GM21717 (cell line): ENCODE data around the gene TSPAN11.

Experiments used
- ATAC-seq: cut with Tn5 transposase; IDR thresholded peaks from one replicate; pipeline ENCODE4 v1.9.1; 2021; ENCODE audit warnings: mild to moderate bottlenecking, moderate library complexity; ENCODE audit not compliant: unreplicated experiment

The TSPAN11 gene

GRCh38 chr12:30953951-30954751 lies 27.6 kb downstream of the TSPAN11 start:
- ATAC-seq: no peak

DNA sequence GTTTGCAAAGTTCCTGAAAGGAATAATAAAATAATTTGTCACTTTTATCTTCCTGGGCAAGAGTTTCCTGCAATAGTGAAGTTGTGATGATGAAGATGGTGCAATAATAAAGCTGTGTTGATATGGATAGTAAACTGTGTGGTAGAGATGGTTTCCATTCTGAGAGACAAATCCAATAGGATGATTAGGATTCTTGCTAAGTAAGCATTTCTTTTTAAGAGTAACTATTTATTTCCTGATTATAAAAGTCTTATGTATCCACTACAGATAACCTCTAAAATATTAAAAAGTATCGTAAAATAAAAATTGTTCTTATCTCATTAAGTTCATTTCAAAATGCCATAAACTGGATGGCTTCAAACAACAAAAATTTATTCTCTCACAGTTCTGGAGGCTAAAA lies 28.7 kb downstream of the TSPAN11 start:
- ATAC-seq: no peak

GRCh38 chr12:30959110-30959710 lies 32.7 kb downstream of the TSPAN11 start:
- ATAC-seq: no peak

DNA sequence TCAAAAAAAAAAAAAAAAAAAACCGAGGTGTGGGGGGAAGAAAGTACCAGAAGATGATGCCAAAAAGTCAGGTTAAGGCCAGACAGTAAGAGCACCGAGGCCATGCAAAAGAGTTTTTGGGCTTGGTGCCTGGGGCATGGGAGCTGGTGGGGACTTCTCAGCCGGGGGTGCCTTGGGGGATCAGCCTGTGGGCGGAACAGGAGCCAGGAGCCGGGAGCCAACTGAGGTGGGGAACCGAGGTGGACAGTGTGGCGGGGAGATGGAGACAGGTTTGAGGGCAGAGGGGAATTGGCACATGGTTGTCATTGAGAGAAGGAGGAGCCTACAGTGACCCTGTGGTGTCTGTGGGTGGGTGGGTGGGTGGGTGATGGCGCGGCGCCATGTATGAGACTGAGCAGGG lies 33.2 kb downstream of the TSPAN11 start:
- no peak for ATAC-seq

DNA sequence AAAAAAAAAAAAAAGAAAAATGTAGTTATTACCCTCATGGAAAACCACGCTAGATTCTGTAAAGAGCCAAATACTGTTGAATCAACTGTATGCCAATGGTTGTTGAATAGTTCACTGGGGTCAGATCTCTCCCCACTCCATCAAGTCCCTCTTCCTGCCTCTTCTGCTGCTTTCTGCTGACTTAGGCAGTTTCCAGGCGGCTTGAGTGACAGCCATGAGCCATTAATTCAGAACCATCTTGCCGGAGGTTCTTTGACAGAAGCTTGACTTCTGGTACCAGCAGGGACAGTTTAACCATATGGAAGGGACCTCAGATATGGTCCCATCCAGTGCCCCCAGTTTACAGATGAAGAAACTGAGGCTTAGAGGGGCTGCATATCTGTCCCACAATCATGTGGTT lies 34.5 kb downstream of the TSPAN11 start:
- ATAC-seq: no peak

- no peak for ATAC-seq
These were observed 35.5 kb downstream of the TSPAN11 start for GRCh38 chr12:30962047-30962446.

- no peak for ATAC-seq
These were observed 37.4 kb downstream of the TSPAN11 start for GRCh38 chr12:30963709-30964564.

DNA sequence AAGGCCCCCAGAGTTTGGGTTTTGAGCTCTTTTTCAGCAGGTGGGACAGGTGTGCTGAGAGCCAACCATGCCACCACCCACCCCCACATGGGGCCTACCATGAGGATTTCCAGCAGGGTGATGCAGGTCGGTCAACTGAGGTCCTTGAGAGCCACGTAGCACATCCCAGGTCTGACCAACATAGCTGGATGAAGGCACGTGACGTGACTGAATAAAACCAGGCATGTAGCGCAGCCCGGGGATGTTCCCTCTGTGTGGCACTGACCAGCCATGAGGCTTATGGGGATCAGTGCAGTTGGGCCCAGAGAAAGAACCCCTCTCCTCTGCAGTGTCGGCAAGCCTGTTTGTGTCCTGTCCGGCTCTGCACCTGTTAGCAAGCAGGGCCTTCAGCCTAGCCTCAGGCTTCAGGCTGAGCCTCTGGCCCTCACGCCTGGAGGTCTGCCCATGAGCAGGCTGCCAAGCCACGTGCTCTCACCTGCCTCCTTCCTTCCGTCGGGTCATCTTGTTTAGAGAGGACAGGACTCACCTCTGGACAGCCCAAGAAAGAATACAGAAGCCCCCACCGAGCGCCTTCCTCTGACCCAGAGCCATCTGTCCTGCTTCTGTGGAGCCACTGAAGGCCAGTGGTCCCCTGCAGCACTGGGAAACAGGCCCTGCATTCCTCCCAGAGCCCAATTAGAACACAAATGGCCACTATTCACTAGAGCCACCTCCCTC lies 38.5 kb downstream of the TSPAN11 start:
- no peak for ATAC-seq

DNA sequence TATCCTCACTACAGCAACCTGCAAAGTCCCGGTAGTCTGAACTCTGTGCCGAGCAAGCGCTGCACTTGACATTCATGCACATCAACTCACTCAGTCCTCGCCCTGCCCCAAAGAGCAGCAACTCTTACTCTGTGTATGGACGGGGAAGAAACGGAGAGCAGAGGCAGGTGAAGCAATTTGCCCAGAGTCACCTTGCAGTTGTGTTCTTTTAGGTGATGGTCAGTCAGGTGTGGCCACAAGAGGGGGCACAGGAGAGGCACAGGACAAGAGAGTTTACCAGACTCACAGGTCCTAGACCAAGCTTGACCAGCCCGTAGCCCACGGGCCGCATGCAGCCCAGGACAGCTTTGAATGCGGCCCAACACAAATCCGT lies 39.1 kb downstream of the TSPAN11 start:
- no peak for ATAC-seq

DNA sequence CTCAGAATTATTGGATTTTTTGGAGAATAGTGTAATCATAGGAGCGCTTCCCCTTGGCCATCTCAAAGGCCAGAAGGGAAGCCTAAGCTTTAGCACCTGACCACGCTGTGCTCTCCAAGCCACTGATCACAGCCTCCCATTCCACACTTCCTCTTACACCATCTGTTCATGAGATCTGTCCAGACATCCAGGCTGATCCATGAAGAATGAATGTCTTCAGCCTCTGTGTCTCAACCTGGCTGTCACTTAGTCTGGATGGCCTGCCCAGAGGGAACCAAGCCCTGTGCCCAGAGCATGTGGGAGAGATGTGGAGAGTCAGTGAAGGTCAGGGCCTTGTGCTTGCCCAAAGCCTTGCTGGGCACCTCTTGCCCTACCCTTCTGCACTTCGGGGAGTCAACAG lies 40.5 kb downstream of the TSPAN11 start:
- ATAC-seq: no peak

DNA sequence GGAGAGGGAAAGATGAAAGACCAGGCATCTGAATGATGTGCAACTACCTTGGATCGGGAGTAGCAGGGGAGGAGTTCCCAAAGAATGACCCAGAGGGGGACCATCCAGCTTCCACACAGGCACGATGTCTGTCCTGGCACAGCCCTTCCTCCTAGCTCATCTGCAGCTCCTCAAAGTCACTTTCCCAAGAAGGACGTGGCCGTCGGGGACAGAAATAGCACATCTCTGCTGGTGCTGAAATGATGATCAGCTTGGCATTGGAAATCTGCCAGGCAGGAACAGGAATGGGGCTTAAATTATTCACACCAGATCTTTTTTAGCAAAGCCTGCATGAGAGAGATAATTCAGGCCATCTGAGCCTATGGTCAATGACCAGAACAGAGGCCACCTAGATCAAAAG lies 41.7 kb downstream of the TSPAN11 start:
- no peak for ATAC-seq

GRCh38 chr12:30969006-30969405 lies 42.5 kb downstream of the TSPAN11 start:
- ATAC-seq: no peak

DNA sequence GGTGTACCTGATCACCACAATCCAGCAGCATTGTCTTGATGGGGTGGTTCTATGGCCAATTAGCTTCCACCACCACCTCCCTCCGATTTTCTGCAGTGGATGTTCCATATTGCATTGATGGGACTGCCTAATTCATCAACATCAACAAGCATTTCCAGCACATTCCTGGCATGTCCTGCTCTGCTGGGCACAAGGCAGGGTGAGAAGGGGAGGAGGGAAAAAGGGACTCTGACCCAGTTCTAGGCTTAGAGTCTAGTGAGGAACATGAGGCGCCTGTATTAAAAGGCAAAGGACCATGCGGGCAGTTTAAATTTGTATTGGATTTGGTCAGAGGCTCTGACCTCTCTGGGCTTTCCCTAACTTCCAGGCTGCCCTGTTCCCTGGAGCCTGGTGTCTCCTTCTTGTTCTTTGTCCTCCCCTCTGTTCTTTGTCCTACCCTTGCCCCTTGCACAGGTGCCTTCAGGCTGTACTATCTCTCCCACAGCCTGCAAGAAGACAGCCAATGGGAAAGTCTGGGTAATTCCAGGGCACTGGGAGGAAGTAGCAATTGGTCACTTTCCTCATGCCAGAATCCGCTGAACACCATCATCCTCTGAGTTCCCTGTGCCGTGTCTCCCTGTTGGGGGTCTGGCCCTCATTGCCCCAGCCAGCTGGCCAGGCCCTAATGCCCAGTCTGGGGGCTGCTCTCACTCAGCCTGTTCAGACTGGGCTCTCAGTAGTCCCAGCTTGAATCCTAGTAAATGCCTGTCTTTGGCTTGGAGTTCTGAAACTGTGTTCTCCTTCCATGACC lies 43.3 kb downstream of the TSPAN11 start:
- no peak for ATAC-seq

DNA sequence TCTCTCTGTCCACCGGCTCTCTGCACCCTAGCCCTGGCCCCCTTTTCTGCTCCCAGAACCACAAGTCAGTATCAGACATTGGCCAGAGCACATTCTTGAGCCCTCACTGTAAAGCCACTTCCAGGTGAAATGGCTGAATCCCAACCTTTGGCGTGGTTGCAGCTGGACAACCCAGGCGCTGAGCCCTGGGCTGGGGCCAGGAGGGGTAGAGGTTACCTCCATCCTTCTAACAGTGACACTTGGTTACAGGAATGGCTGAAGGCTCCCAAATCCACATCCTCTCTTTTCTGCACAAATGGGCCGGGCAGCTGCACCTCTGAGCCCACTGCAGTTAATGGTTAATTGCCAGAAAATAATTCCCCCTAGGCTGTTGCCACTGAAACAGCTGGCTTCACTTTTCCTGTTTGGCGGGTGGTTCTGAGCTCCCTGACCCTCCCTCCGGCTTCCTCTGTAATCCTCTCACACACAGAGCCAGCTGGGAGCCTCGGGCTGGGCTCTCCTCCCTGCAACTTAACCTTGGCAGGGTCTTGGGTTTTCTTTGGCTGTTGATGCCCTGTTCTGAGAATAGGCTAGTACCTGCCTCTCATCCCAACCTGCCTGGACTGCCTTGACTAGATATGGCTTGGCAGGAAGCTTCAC lies 44.1 kb downstream of the TSPAN11 start:
- ATAC-seq: no peak

GRCh38 chr12:30972035-30972434 lies 45.5 kb downstream of the TSPAN11 start:
- ATAC-seq: no peak

- ATAC-seq: no peak
These were observed 46.6 kb downstream of the TSPAN11 start for GRCh38 chr12:30973175-30973574.

GRCh38 chr12:30973830-30974229 lies 47.3 kb downstream of the TSPAN11 start:
- no peak for ATAC-seq

DNA sequence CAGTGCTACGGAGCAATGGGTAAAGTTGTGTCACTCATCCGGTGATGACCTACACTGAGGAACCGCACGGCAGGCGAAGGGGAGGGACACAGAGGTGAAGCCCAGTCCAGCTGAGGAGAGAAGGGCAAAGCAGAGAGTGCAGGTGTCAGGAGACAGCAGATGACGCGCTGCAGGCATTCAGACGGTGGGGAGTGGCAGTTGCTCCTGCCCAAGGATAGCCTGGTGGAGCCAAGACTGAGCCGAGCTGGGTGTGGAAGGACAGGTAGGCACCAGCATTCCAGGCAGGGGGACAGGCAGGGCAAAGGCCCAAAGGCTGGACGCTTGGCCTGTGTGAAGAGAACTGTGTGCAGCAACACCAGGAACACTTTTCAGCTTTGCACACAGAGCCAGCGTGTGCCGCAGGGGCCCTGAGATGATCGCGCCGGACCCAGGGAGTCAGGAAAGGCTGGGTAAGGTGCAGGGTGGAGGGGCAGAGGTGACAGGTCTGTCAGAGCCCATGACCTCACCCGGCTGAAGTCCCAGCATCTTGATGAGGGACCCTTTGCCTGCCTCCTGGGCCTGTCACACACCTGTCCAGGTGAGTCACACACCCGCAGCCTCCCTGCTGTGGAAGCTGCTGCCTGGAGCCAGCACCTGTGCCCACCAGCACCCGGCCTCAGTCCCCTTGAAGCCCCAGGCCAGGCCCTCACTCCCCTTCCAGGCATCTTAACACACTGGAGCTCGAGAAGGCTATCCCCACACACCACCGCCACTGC lies 48.4 kb downstream of the TSPAN11 start:
- no peak for ATAC-seq

- no peak for ATAC-seq
These were observed 49.0 kb downstream of the TSPAN11 start for GRCh38 chr12:30975581-30975980.
